Heart right ventricle (tissue), 16 donors: ENCODE results near the gene EDN2. TPM values are rescaled to one million over a fixed set of nuclear protein-coding genes. Genes with fewer than 3 reads are reported as not detected.

Experiments used
- ATAC-seq, 8 donors: fragments of 200-7000 bp; cut with Tn5 transposase; one replicate each; pipeline ENCODE4 v1.9.1; 2020; ENCODE audit warnings: mild to moderate bottlenecking in 8 of 8, moderate library complexity in 8 of 8, moderate number of reproducible peaks in 1 of 8
- DNase-seq, 2 donors: peaks; one replicate each; pipeline ENCODE4 v3.0.0-alpha.2; 2020
- H3K27ac ChIP-seq, 10 donors: fragments of 200-600 bp; sonication (generic) in 2 of 10; one replicate each; pipeline versions ENCODE4 v1.5.0 to v1.8.0; 2020 to 2022; ENCODE audit warnings: mild to moderate bottlenecking in 3 of 10
- H3K27me3 ChIP-seq, 7 donors: fragments of 200-600 bp; one replicate each; pipeline ENCODE4 v1.8.0; 2021 to 2022; ENCODE audit warnings: mild to moderate bottlenecking in 2 of 7
- H3K36me3 ChIP-seq, 9 donors: fragments of 200-600 bp; sonication (generic) in 1 of 9; one replicate each; pipeline versions ENCODE4 v1.5.0 to v1.8.0; 2020 to 2022; ENCODE audit warnings: mild to moderate bottlenecking in 2 of 9
- H3K4me1 ChIP-seq, 9 donors: fragments of 200-600 bp; sonication (generic) in 1 of 9; one replicate each; pipeline versions ENCODE4 v1.5.0 to v1.8.0; 2020 to 2022; ENCODE audit warnings: mild to moderate bottlenecking in 4 of 9
- H3K4me3 ChIP-seq, 10 donors: fragments of 200-600 bp; sonication (generic) in 2 of 10; one replicate each; pipeline versions ENCODE4 v1.5.0 to v1.8.0; 2020 to 2022; ENCODE audit warnings: mild to moderate bottlenecking in 7 of 10, moderate library complexity in 2 of 10
- H3K9me3 ChIP-seq, 11 donors: fragments of 200-600 bp in 10 of 11; sonication (generic) in 2 of 11; one replicate each; pipeline versions ENCODE4 v1.5.0 to v1.8.0; 2013 to 2022; ENCODE audit warnings: mild to moderate bottlenecking in 2 of 11, control low read depth in 1 of 11, moderate library complexity in 1 of 11
- WGBS, 2 donors: extraction: QIAGEN DNeasy Blood & Tissue Kit; methylation state at CpG; one replicate each; pipeline ENCODE4 v1.1.7; 2013; ENCODE audit warnings: inconsistent platforms in 1 of 2; 5-methylcytosine and 5-hydroxymethylcytosine counted together
- intact Hi-C, 10 donors: fragments of 100-400 bp; cut with DNase I; formaldehyde crosslinking; loops; one replicate each; pipeline versions ENCODE4 v1.11.1 to v1.14.2; 2022
- polyA plus RNA-seq, 2 donors: library from polyadenylated mRNA; stranded (reverse); fragments of 200-250 nt; gene quantifications; one replicate each; pipeline ENCODE4 v1.2.3, GENCODE V29; 2013
- total RNA-seq, 10 donors: library from RNA; stranded (reverse); fragmentation: NEBNext Ultra II Directional in 3 of 10; extraction: Animal tissue kit (Norgen Biotek cat#: 25700) in 3 of 10; gene quantifications; one replicate each; pipeline versions ENCODE4 v1.2.1 to v1.2.4, GENCODE V29; 2021 to 2023
- TF ChIP-seq, protein P1 (sequence below), 9 donors: fragments of 200-600 bp; sonication (generic) in 2 of 9; IDR thresholded peaks; one replicate each; pipeline versions ENCODE4 v1.5.0 to v1.8.0; 2021 to 2022; ENCODE audit warnings: antibody characterized with exemption in 9 of 9, mild to moderate bottlenecking in 5 of 9, moderate library complexity in 1 of 9
- donor health status: Arrhythmogenic right ventricular cardiomyopathy.
- donor health status: ischemic (EF 13 %, LVEDD 7.1; RV severe dilation, severe dysfunction).
- donor health status: healthy with polysubstance abuse.
- donor health status: DM: no; HTN: yes; CAD: no.
- donor health status: DM: no; HTN: no; CAD: no.
- donor health status: ischemic (EF 25% LVEDD 6.9; RV normal size, moderate dysfunction).
- donor health status: ischemic (EF 25% LVEDD 5.7; RV mildly dilated, moderate dysfunction).
- donor health status: healthy.
- donor health status: DM: yes; HTN: yes; CAD: no.
- donor health status: Ischemic cardiomyopathy.
- donor health status: ischemic (EF 35%, LVEDD 5.7; RV mildly dilated, moderate dysfunction).
- donor health status: nonischemic (EF 11% LVEDD 7.7; RV severe dilation, severe dysfunction).
- donor health status: DM: yes; HTN: yes; CAD: no.
- donor health status: PGD.
- donor health status: ischemic (EF 29% LVEDD 5.4; RV normal size, mild dysfunction).
- donor health status: nonischemic (EF 23%, LVEDD 6.1; RV moderate dilation, normal function).

The EDN2 gene
- total and polyA plus RNA-seq, 12 donors = 0.30 to 8.5 (median 1.0) TPM; not detected in 5

- H3K4me3 ChIP-seq = no peak overlapping the region
- no peak for DNase-seq
- 91 to 94% methylated on average over 11 of the region's 11 CpGs for WGBS, 2 donors
- TF ChIP-seq, protein P1, sequence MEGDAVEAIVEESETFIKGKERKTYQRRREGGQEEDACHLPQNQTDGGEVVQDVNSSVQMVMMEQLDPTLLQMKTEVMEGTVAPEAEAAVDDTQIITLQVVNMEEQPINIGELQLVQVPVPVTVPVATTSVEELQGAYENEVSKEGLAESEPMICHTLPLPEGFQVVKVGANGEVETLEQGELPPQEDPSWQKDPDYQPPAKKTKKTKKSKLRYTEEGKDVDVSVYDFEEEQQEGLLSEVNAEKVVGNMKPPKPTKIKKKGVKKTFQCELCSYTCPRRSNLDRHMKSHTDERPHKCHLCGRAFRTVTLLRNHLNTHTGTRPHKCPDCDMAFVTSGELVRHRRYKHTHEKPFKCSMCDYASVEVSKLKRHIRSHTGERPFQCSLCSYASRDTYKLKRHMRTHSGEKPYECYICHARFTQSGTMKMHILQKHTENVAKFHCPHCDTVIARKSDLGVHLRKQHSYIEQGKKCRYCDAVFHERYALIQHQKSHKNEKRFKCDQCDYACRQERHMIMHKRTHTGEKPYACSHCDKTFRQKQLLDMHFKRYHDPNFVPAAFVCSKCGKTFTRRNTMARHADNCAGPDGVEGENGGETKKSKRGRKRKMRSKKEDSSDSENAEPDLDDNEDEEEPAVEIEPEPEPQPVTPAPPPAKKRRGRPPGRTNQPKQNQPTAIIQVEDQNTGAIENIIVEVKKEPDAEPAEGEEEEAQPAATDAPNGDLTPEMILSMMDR (IDR thresholded peaks at IDR 0.05) = no peak
- H3K9me3 ChIP-seq = no peaks in the 10 kb centered on the region
- H3K27ac ChIP-seq = peak overlapping the region in 3 of 10 donors; percentile 23 to 51 (median 34)
- H3K4me1 ChIP-seq = peaks cover 7 to 40% (median 26%) of the 10 kb centered on the region in 9 donors
- no peak for ATAC-seq
- intact Hi-C loops = loop anchor here in 1 of 10 donors (10.0 kb wide), 1 partner anchor 239 kb away; no protein-coding TSS in a partner anchor
- H3K27me3 ChIP-seq = no peaks in the 10 kb centered on the region
- no peaks in the 10 kb centered on the region for H3K36me3 ChIP-seq
These were observed 19.1 kb upstream of the EDN2 start for GRCh38 chr1:41503538-41504113.

DNA sequence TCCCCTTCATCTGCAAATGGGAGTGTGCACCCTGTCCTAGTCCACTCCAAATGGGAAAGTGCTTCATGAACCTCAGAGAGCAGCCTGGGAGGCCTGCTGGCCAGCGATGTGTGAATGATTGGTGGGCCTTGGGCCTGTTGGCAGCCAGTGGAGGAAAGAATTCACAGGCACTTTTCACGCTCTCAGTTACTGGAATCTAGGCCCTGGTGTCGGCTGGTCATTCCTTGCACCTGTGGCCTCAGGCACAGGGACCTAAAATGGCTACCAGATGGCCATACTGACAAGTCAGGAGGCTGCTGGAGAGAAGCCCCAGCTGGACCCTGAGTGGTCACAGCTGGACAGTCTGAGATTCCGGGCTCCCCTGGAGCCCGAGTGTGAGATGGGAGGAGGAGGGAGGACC is 18.4 kb upstream of the EDN2 start:
- 66 to 69% methylated on average over 5 of the region's 5 CpGs for WGBS, 2 donors
- peaks cover 8 to 47% (median 34%) of the 10 kb centered on the region in 9 donors for H3K4me1 ChIP-seq
- intact Hi-C loops = loop anchor here in 1 of 10 donors (10.0 kb wide), 1 partner anchor 238 kb away; no protein-coding TSS in a partner anchor
- TF ChIP-seq, protein P1 (IDR thresholded peaks at IDR 0.05) = no peak
- H3K9me3 ChIP-seq = no peaks in the 10 kb centered on the region
- DNase-seq = no peak
- peak in 5 of 8 donors; percentile 4 to 18 (median 10) for ATAC-seq
- H3K36me3 ChIP-seq = no peaks in the 10 kb centered on the region
- no peak overlapping the region for H3K4me3 ChIP-seq
- peak overlapping the region in 6 of 10 donors; percentile 23 to 53 (median 41) for H3K27ac ChIP-seq
- H3K27me3 ChIP-seq = no peaks in the 10 kb centered on the region

GRCh38 chr1:41501581-41501980 is 17.1 kb upstream of the EDN2 start:
- no peaks in the 10 kb centered on the region for H3K9me3 ChIP-seq
- DNase-seq = no peak
- peaks cover 0 to 3% (median 0%) of the 10 kb centered on the region in 7 donors for H3K27me3 ChIP-seq
- peak in 5 of 8 donors; percentile 12 to 31 (median 23) for ATAC-seq
- WGBS, 2 donors = 93% methylated on average over 20 of the region's 20 CpGs
- H3K4me1 ChIP-seq = peaks cover 12 to 59% (median 40%) of the 10 kb centered on the region in 9 donors
- H3K27ac ChIP-seq = peak overlapping the region in 3 of 10 donors; percentile 23 to 97 (median 93)
- TF ChIP-seq, protein P1 (IDR thresholded peaks at IDR 0.05) = no peak
- intact Hi-C loops = loop anchor here in 1 of 10 donors (10.0 kb wide), 1 partner anchor 237 kb away; no protein-coding TSS in a partner anchor
- no peak overlapping the region for H3K4me3 ChIP-seq
- no peaks in the 10 kb centered on the region for H3K36me3 ChIP-seq

DNA sequence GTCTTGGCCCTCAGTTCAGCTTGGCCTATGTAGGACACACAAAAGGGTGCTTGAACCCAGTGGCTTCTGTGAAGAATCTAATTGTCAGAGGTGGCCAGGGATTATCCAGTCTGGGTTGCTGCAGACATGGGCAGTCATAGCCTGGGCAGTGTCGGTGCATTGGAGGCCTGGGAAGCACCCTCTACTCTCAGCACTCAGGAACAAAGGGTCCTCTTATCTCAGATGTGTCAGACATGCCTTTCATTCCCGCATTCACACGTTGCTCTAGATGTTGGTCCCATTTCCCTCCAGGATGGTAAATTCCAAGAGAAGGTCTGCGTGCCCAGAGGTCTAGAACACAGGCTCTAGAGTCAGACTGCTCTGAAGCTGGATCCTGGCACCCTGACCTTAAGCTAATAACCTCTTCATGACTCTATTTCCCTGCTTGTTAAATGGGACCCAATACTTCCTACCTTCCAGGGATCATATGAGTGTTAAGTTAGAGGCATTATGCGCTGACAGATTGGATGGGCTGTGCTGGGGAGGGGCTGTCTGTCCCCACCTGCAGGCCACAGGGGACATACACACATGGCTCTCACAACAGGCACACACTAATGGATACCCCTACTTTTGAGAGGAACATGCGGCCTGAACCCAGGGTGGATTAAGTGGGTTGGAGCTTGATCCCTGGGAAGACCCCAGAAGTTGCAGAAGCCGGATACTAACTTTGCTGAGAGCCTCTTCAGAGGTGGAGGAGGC is 16.5 kb upstream of the EDN2 start:
- peaks cover 14 to 66% (median 43%) of the 10 kb centered on the region in 9 donors for H3K4me1 ChIP-seq
- peak in 1 of 8 donors; percentile 0 for ATAC-seq
- intact Hi-C loops = loop anchor here in 1 of 10 donors (10.0 kb wide), 1 partner anchor 236 kb away; no protein-coding TSS in a partner anchor
- no peak overlapping the region for H3K4me3 ChIP-seq
- H3K9me3 ChIP-seq = no peaks in the 10 kb centered on the region
- peak overlapping the region in 7 of 10 donors; percentile 48 to 97 (median 93) for H3K27ac ChIP-seq
- no peak for DNase-seq
- no peaks in the 10 kb centered on the region for H3K36me3 ChIP-seq
- WGBS, 2 donors = 73 to 78% methylated on average over 7 of the region's 7 CpGs
- H3K27me3 ChIP-seq = peaks cover 0 to 9% (median 0%) of the 10 kb centered on the region in 7 donors
- TF ChIP-seq, protein P1 (IDR thresholded peaks at IDR 0.05) = no peak
